NCI-H146 treated with DMSO at 0.1 percent for 48 hours (cell line): ENCODE data around the gene C6orf89.
"Not testable (repeated sequence)": the region's sequence is repeated elsewhere in the genome, so short reads cannot be mapped to it uniquely, and the experiment has no call there.

Experiments used
- DNase-seq: peaks from one replicate; lab custom pipeline; 2025; ENCODE audit not compliant: unreplicated experiment; lab: John Stamatoyannopoulos, UW

Gene C6orf89

DNA sequence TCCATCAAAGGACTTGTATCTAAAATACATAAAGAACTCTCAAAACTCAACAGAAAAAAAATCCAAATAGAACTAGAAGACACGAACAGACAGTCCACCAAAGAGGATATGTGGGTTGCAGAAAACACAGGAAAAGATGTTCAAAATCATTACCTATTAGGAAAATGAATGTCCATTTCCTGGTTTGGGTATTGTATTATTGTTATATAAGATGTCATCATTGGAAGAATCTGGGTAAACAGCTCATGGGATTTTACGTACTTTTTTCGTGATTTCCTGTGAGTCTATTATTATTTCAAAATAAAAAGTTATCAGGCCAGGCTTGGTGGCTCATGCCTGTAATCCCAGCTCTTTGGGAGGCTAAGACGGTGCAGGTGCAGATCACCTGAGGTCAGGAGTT is 59.5 kb downstream of the C6orf89 start:
- DNase-seq: no peak

DNA sequence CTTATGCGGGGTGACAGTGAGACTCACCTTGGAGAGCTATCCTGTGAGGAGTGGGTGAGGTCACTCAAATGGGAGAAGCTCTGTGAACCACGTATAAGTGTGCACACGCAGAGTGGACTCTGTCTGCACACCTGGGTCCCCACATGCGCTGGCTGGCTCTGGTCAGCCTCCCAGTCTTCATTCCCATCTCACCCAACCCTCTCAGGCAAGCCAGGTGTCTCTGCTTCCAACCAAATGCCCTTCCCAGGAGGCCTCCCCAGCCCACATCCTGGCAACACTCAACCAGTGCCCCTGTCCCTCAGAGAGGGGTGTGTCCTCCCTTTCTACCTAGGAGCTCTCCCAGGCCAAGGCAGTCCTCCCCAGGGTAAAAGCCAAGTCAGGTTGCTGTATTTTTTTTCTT is 60.8 kb downstream of the C6orf89 start:
- DNase-seq: peak; percentile 12

DNA sequence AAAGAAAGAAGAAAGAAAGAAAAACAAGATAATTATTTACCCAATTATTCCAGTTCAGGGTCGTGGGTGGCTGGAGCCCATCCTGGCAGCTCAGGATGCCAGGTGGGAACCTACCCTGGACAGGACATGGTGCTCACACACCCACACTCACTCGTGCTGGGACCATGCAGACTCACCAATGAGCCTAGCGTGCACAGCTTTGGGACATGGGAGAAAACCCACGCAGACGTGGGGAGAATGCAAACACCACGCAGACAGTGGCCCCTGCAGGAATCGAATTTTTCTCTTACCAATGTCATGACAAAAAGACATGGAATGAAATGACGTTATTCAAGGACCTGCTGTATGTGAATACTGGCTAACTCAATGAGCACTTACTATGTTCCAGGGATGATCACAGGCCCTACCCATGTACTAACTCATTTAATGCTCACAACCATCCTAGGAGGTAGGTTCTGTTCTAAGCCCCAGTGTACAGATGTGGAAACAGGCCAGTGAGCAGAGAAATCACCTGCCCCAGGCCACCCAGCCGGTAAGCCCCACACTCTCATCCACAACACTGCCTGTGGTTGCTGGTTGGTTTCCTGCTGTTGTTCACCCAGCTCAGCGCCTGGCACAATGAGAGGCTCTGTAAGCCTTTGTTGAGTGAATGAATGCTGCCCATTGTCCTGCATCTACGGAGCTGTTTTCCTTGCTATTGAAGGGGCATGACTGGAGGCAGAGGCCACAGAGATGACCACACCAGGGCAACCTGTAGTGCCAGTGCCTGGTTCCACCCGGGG is 62.0 kb downstream of the C6orf89 start:
- no peak for DNase-seq

DNA sequence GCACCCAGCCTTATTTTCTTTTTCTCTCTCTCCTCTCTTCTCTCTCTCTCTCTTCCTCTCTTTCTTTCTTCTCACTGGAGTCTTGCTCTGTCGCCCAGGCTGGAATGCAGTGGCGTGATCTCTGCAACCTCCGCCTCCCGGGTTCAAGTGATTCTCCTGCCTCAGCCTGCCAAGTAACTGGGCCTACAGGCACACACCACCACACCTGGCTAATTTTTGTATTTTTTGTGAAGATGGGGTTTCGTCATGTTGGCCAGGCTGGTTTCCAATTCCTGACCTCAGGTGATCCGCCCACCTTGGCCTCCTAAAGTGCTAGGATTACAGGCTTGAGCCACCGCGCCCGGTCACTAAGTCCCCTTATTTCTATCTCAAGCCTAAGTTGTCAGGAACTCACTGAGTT is 63.3 kb downstream of the C6orf89 start:
- not testable (repeated sequence) for DNase-seq

DNA sequence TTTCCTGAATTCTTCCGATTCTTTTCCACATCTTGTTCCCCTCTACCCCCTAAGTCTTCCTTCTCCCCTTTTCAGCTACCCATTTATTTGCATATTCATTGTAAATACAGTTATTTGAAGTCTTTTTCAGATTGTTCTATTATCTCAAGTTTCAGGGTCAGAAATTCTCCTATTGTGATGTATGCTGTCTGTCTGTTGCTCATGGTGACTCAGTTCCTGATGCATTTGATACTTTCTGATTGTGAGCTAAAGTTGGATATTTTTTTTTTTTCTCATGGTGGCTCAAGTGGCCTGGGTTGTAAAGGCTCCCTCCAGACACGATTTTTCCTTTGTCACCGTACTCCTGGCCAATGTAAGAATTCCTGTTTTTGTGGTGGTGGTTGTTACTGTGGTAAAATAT is 63.9 kb downstream of the C6orf89 start:
- DNase-seq: no peak

DNA sequence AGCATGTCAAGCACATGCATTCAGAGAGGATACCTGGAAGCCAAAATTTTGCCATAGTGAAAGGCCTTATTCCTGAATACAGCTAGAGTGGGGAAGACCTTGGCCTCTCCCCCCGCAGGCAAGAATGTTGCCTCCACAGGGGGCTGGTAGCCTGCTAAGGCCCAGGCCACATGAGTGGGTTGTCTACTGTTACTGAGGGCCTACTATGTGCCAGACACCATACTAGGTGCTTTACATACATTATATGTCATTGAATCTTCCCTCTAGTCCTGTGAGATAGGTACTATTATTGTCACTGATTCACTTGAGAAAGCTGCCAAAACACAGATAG is 68.1 kb downstream of the C6orf89 start:
- no peak for DNase-seq

DNA sequence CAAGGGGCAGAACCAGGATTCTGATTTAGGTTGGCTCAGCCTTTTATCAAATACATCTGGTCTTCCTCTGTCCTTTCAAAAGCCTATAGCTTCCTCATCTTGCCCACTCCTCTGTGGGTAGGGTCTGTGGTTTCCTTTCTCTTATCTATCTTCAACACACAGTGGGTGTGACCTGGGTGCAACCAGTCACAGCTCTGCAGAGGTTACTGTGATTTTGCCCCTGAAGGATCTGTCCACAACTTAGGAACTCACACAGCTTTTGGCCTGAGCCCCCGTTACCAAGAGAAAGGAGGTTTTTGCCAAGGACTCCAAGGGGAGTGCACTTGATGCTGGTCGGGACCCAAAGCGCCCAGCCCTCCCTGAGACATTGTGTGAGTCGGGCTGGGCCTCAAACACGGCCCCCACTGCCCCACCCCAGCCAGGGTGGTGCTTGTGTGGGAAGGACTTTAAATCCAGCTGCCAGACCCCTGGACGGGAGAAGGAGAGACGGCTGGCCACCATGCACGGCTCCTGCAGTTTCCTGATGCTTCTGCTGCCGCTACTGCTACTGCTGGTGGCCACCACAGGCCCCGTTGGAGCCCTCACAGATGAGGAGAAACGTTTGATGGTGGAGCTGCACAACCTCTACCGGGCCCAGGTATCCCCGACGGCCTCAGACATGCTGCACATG is 68.6 kb downstream of the C6orf89 start, which contains the start of gene PI16:
Gene PI16, plus strand, starts transcription at position 477 of the 670 bp plus-strand sequence. Its CDS starts 23 bp downstream, at position 500.
- no peak for DNase-seq

DNA sequence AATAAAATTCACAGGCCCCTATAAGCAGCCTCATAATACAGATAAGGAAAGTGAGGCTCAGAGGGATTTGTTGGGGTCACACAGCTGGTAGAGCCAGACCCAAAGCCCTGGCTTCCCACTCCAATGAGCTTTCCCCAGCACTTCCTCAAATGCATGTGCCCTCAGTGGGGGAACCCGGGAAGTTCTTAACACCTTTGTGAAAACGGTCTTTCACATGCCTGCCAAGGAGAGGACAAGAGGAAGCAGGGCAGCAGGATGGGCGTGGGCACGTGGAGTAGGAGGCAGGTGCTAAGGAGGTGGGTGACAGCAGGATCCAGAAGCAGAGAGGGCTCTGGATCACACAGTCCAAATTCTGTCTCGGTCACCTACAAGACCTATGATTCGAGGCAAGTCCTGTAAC is 69.4 kb downstream of the C6orf89 start:
- DNase-seq: no peak

DNA sequence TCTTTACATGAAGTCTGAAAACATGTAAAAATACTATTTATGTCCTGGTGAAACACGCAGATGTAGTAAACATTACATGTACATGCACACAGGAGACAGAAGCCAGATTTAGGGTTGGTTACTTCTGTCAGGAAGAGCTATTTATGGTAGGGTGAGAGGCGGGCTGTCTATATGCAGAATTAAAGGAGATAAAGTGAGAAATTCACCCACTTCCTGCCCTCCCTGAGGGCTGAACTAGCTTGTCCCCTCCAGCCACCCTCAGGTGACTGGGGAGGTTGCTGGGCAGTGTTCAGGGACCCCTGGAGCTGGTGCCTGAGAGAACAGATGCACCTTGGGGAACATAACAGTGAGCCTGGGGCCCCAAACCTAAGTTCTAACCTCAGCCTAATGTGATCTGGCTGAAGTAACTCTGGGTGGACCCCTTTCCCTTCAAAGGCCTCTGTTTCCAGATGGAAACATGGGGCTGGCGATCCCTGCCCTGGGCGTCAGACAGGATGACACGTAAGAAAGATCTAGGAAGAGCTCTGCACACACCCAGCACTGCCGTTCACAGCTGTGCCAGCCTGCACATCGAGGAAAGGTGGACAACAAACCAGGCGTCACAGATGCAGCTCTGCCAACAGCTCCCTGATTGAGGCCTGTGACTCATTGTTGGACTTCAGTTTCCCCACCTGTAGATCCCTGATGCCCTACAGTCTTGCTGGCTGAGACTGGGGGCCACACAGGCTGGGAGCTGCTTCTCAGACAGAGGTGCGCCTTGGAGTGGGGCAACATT is 70.1 kb downstream of the C6orf89 start:
- no peak for DNase-seq

DNA sequence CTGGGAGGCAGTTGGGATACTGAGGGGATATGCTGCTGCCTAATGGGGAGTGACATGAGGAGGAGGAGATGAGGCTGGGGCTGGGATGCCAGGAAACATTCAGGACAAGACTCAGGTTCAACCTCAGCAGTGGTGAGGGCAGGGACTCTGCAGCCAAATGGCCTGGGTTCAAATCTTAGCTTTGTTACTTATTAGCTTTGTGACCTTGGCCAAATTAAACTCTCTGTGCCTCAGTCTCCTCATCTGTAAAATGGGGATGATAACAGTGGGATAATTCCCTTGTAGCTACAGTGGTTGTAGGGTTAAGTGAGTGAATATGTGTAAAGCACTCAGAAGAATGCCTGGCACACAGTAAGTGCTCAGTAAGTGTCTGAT is 70.7 kb downstream of the C6orf89 start:
- DNase-seq: no peak

DNA sequence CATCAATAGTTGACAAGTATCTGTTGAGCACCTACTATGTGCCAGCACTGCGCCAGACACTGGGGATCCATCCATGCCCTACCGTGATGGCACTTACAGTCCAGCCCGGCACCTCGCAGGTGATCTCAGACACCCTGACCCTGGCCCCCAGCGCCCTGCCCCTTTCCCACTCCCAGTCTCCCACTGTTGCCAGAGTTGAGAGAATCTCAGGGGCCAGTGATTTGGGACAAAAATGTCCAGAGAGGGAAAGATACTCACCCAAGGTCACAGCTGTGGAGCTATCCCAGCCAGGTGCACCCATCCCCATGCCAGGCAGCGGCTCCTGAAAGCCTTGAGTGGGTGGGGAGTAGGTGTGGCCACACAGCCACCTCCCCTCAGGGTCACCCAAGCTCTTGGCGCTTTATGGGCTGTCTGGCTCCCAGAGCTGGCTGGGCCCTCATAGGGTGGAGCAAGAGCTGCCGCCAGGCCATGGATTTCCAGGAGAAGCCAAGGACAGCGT is 72.1 kb downstream of the C6orf89 start:
- no peak for DNase-seq

DNA sequence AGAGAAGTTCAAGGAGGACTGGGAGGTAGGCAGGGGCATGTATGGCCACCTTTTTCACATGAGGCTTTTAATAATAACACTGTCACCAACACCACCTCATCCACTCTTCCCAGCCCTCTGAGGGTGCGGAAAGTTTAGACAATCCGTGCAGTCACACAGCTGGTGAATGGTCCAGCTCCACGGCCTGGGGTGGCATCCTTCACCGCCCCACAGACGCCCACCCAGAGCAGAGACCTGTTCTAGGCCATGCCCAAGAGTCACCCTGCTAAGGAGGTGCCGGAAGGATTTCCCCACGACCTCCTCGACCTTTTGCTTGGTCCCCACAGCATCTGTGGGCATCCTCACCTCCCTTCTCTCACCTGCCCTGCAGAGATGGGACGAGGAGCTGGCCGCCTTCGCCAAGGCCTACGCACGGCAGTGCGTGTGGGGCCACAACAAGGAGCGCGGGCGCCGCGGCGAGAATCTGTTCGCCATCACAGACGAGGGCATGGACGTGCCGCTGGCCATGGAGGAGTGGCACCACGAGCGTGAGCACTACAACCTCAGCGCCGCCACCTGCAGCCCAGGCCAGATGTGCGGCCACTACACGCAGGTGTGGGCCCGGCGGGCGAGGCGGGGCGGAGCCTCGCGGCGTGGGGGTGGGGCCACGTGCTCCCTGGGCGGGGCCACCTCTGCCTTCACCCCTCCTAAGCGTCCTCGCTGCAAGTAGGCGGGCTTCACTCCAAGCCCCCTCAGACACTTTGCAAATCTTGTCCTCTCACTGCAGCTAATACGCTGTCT is 73.2 kb downstream of the C6orf89 start:
- no peak for DNase-seq

DNA sequence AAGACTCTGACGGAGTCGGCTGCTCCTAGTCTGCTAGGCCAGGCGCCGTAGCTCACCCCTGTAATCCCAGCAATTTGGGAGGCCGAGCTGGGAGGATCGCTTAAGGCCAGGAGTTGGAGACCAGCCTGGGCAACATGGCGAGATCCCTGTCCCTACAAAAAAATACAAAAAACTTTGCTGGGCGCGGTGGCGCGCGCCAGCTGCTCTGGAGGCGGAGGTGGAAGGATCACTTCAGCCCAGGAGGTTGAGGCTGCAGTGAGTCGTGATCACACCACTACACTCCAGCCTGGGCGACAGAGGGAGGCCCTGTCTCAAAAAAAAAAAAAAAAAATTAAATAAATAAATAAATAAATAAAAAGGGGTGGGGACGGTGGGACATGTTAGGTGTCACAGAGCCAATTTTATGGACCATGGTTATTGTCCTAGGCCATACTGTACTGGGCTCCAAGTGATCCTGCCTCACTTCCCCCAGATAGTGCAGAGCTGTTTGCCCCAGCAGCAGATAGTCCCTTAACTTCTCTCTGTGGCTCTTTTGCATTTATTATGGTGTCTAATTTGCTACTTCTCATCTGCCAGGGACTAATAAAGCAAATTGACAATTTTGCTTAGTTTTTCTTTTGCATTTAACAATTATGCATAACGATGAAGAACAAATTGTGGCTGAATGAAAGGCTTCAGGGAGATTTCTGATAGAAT is 74.0 kb downstream of the C6orf89 start:
- no peak for DNase-seq

DNA sequence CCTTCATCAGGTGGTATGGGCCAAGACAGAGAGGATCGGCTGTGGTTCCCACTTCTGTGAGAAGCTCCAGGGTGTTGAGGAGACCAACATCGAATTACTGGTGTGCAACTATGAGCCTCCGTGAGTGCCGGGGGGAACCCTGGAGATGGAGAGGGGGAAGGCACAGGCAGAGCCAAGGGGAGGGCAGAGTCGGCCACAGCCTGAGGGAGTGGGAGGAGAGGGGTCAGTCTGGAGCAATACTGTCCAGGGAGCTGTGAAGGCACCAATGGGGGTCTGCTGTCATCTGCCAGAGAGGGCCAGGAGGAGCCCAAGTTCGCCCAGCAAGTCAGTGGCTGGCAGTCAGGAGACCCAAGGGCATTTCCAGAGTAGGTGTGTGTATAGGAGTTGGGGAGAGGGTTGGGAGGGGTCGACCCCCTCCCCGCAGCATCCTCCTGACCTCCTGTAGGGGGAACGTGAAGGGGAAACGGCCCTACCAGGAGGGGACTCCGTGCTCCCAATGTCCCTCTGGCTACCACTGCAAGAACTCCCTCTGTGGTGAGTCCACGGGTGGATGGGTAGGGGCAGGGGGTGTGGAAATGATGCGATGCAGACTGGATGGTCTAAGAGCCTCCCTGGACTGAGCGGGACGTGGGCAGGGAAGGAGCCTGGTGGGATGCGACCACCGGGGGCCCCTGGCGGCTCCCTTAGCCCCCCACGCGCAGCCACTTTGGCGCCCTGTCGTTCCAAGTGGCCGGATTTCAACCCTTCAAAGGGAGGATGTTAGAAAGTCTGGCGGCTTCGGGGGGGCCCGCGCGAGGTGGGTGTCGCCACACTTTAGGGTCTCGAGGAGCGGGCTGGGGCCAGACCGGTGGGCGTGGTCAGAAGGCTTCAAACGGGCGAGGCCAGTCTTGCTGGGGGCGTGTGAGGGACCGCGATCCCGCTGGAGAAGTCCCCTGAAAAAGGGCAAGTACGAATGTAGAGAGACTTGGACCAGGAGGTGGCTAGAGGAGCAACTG is 76.0 kb downstream of the C6orf89 start:
- DNase-seq: no peak

DNA sequence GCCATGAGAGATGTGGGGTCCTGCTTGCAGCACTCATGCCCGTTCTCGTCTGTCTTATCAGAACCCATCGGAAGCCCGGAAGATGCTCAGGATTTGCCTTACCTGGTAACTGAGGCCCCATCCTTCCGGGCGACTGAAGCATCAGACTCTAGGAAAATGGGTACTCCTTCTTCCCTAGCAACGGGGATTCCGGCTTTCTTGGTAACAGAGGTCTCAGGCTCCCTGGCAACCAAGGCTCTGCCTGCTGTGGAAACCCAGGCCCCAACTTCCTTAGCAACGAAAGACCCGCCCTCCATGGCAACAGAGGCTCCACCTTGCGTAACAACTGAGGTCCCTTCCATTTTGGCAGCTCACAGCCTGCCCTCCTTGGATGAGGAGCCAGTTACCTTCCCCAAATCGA is 77.1 kb downstream of the C6orf89 start:
- DNase-seq: no peak

DNA sequence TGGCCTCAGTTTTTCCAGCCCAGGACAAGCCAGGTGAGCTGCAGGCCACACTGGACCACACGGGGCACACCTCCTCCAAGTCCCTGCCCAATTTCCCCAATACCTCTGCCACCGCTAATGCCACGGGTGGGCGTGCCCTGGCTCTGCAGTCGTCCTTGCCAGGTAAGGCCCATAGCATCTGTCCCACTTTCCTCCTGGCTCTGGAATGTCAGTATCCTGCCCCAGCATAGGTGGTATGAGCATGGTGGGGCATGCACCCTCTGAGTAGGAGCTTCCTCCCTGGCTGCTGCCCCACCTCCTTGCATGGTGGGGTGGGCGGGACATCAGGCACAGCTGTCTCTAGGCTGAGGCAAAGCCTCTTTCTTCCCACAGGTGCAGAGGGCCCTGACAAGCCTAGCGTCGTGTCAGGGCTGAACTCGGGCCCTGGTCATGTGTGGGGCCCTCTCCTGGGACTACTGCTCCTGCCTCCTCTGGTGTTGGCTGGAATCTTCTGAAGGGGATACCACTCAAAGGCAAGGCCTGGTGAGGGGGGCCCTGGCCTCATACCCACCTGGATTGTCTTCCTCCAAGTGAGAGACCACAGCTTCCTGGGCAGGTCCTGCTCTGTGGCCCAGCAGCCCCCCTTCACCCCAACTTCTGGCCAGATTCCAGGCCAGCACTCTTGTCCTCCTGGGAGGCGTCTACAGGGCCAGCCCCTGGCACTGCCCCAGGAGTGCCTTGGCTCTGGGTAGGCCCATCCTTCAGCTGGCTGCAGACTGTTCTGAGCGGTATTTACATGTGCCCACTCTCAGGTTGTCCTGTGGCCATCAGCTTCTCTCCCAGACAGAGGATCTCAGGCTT is 77.9 kb downstream of the C6orf89 start:
- no peak for DNase-seq

DNA sequence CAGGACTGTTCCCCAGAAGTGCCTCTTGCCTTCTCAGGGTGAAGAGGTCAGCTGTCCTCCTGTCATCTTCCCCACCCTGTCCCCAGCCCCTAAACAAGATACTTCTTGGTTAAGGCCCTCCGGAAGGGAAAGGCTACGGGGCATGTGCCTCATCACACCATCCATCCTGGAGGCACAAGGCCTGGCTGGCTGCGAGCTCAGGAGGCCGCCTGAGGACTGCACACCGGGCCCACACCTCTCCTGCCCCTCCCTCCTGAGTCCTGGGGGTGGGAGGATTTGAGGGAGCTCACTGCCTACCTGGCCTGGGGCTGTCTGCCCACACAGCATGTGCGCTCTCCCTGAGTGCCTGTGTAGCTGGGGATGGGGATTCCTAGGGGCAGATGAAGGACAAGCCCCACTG is 78.6 kb downstream of the C6orf89 start:
- no peak for DNase-seq

DNA sequence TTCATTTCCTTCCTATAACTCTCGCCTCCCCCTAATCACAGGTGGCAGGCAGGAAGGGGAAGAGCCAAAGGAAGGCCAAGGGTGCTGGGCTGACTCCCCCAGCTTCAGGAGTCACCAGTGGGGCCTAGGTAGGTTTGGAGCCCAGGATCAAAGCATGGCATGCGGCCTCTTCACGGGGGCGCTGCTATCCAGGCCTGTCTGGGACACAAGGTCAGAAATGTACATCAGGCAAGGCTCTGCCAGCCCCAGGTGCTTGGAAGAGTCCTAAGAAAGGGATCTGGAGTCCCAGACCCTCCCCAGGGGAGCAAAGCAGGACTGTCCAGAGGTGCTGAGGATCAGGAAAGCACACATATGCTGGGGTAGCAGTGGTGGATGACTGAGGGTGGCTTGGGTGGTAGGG is 79.2 kb downstream of the C6orf89 start:
- DNase-seq: no peak
